Mammary epithelial cell (primary cell): ENCODE results near the gene NSMCE1.

ENCODE experiments used
- EZH2 ChIP-seq: IDR thresholded peaks from 2 replicates; pipeline ENCODE4 v1.6.1; 2012; ENCODE audit warnings: low read length, inconsistent platforms, borderline replicate concordance
- TF ChIP-seq, protein P1 (sequence below), 2 donors: IDR thresholded peaks in 1 of 2; conservative IDR thresholded peaks in 1 of 2; 2 replicates each; pipeline ENCODE4 v1.5.1; 2011 to 2012; ENCODE audit warnings: inconsistent platforms in 2 of 2, low read length in 2 of 2, mild to moderate bottlenecking in 2 of 2, control low read depth in 1 of 2, low read depth in 1 of 2; ENCODE audit not compliant: insufficient read depth in 1 of 2; ENCODE audit errors: extremely low read depth in 1 of 2

DNA sequence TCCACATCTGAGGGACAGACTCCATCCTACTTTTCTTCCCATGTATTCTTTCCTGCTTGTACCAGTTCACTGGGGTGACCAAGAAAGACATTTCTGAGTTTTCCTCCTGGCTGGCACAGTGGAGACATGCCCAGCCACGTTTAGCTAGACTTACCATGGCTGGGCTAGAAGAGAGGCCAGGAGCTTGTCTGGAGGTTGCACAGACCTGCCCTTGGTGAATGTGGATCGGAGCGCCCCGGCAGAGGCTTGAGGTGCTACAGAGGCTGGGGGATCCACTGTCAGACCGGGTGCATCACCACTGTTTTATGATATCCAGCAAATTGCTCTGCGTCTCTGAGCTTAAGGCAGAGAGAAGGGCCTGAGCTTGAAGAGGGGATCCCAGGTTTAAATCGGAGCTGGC is 48.7 kb upstream of the NSMCE1 start:
- TF ChIP-seq, protein P1, sequence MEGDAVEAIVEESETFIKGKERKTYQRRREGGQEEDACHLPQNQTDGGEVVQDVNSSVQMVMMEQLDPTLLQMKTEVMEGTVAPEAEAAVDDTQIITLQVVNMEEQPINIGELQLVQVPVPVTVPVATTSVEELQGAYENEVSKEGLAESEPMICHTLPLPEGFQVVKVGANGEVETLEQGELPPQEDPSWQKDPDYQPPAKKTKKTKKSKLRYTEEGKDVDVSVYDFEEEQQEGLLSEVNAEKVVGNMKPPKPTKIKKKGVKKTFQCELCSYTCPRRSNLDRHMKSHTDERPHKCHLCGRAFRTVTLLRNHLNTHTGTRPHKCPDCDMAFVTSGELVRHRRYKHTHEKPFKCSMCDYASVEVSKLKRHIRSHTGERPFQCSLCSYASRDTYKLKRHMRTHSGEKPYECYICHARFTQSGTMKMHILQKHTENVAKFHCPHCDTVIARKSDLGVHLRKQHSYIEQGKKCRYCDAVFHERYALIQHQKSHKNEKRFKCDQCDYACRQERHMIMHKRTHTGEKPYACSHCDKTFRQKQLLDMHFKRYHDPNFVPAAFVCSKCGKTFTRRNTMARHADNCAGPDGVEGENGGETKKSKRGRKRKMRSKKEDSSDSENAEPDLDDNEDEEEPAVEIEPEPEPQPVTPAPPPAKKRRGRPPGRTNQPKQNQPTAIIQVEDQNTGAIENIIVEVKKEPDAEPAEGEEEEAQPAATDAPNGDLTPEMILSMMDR (conservative IDR thresholded peaks at IDR 0.05 in 1 of 2, IDR thresholded peaks at IDR 0.05 in 1 of 2; ENCODE audit: extremely low read depth in 1 of 2, insufficient read depth in 1 of 2, low read depth in 1 of 2, low read length in 2 of 2), result no peak
- TF ChIP-seq EZH2, result no peak
